NCI-H748 (cell line): ENCODE results near the gene UBE2M.

Source experiments
- DNase-seq: peaks from one replicate; lab custom pipeline; 2025; ENCODE audit not compliant: unreplicated experiment; lab: John Stamatoyannopoulos, UW

Gene UBE2M

GRCh38 chr19:58571575-58571947, 13.2 kb upstream of the UBE2M start:
- DNase-seq: no peak

- no peak for DNase-seq
Observed at GRCh38 chr19:58570770-58571574, 12.6 kb upstream of the UBE2M start.

GRCh38 chr19:58569943-58570670, 11.7 kb upstream of the UBE2M start:
- DNase-seq: no peak

GRCh38 chr19:58569191-58569942, 11.0 kb upstream of the UBE2M start:
- DNase-seq: no peak

GRCh38 chr19:58568453-58569130, 10.2 kb upstream of the UBE2M start:
- no peak for DNase-seq

GRCh38 chr19:58566989-58567388, 8.6 kb upstream of the UBE2M start:
- no peak for DNase-seq

GRCh38 chr19:58563823-58564222, 5.4 kb upstream of the UBE2M start:
- DNase-seq: no peak

- no peak for DNase-seq
Observed at GRCh38 chr19:58563034-58563573, 4.7 kb upstream of the UBE2M start.

GRCh38 chr19:58562122-58563033, 4.0 kb upstream of the UBE2M start:
- DNase-seq: no peak

- no peak for DNase-seq
Observed at GRCh38 chr19:58561373-58562121, 3.1 kb upstream of the UBE2M start.

- DNase-seq: no peak
Observed at GRCh38 chr19:58560921-58561320, 2.5 kb upstream of the UBE2M start.

GRCh38 chr19:58560007-58560887, 1.8 kb upstream of the UBE2M start:
- no peak for DNase-seq

GRCh38 chr19:58559275-58560006, 1.0 kb upstream of the UBE2M start:
- no peak for DNase-seq

GRCh38 chr19:58558623-58559274, 338 bp upstream of the UBE2M start:
- no peak for DNase-seq

- DNase-seq: no peak
Observed at GRCh38 chr19:58557221-58558065, 968 bp downstream of the UBE2M start.

- DNase-seq: no peak
Observed at GRCh38 chr19:58556622-58557220, 1.7 kb downstream of the UBE2M start.
